ENCODE results near the gene GTPBP6.

GRCh38 chrX:352582-353314, 34.2 kb upstream of the GTPBP6 start:
- TF ChIP-seq, protein P1, sequence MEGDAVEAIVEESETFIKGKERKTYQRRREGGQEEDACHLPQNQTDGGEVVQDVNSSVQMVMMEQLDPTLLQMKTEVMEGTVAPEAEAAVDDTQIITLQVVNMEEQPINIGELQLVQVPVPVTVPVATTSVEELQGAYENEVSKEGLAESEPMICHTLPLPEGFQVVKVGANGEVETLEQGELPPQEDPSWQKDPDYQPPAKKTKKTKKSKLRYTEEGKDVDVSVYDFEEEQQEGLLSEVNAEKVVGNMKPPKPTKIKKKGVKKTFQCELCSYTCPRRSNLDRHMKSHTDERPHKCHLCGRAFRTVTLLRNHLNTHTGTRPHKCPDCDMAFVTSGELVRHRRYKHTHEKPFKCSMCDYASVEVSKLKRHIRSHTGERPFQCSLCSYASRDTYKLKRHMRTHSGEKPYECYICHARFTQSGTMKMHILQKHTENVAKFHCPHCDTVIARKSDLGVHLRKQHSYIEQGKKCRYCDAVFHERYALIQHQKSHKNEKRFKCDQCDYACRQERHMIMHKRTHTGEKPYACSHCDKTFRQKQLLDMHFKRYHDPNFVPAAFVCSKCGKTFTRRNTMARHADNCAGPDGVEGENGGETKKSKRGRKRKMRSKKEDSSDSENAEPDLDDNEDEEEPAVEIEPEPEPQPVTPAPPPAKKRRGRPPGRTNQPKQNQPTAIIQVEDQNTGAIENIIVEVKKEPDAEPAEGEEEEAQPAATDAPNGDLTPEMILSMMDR (IDR thresholded peaks at IDR 0.05; ENCODE audit: low read length), result no peak
- TF ChIP-seq EZH2 (IDR thresholded peaks at IDR 0.05; ENCODE audit: borderline replicate concordance, low read length), result no peak

All from OCI-LY1 (cell line).